ENCODE data around the gene ABLIM1. TPM values are rescaled to one million over a fixed set of nuclear protein-coding genes. Genes with fewer than 3 reads are reported as not detected.

ABLIM1 gene
- total RNA-seq, 3 donors from 2014 or later = 89.0 to 216 (median 131) TPM

GRCh38 chr10:114420811-114421485, 237.1 kb downstream of the ABLIM1 start:
- no peaks in the 10 kb centered on the region for H3K27me3 ChIP-seq
- H3K27ac ChIP-seq = no peak overlapping the region
- no peak for DNase-seq (ENCODE audit: low spot score in 2 of 2)
- no peaks in the 10 kb centered on the region for H3K9me3 ChIP-seq
- no peaks in the 10 kb centered on the region for H3K4me1 ChIP-seq
- intact Hi-C loops (cut with DNase I; ENCODE audit: low total_unique reads) = no loop called here
- H3K4me3 ChIP-seq = no peak overlapping the region
- TF ChIP-seq CTCF (IDR thresholded peaks at IDR 0.05) (no peak), POLR2A (IDR thresholded peaks at IDR 0.05) (no peak), POLR2AphosphoS5 (IDR thresholded peaks at IDR 0.05) (no peak)
- H3K36me3 ChIP-seq = no peaks in the 10 kb centered on the region

GRCh38 chr10:114418109-114418508, 240.0 kb downstream of the ABLIM1 start:
- intact Hi-C loops (cut with DNase I; ENCODE audit: low total_unique reads) = no loop called here
- H3K4me1 ChIP-seq = no peaks in the 10 kb centered on the region
- H3K36me3 ChIP-seq = no peaks in the 10 kb centered on the region
- no peak for DNase-seq (ENCODE audit: low spot score in 2 of 2)
- TF ChIP-seq POLR2AphosphoS5 (IDR thresholded peaks at IDR 0.05) (no peak), CTCF (IDR thresholded peaks at IDR 0.05) (no peak), POLR2A (IDR thresholded peaks at IDR 0.05) (no peak)
- H3K27me3 ChIP-seq = no peaks in the 10 kb centered on the region
- H3K4me3 ChIP-seq = no peak overlapping the region
- H3K27ac ChIP-seq = peak overlapping the region; percentile 40 to 54
- no peaks in the 10 kb centered on the region for H3K9me3 ChIP-seq

- H3K36me3 ChIP-seq = no peaks in the 10 kb centered on the region
- no peaks in the 10 kb centered on the region for H3K27me3 ChIP-seq
- intact Hi-C loops (cut with DNase I; ENCODE audit: low total_unique reads) = no loop called here
- H3K4me1 ChIP-seq = no peaks in the 10 kb centered on the region
- no peak overlapping the region for H3K4me3 ChIP-seq
- H3K27ac ChIP-seq = peak overlapping the region; percentile 49 to 73
- TF ChIP-seq POLR2AphosphoS5 (IDR thresholded peaks at IDR 0.05) = no peak
- no peak for TF ChIP-seq CTCF (IDR thresholded peaks at IDR 0.05)
- TF ChIP-seq POLR2A (IDR thresholded peaks at IDR 0.05) = no peak
- peak in 1 of 2 donors; percentile 82 for DNase-seq (ENCODE audit: low spot score in 2 of 2)
- no peaks in the 10 kb centered on the region for H3K9me3 ChIP-seq
Measured at GRCh38 chr10:114412907-114413797, 244.9 kb downstream of the ABLIM1 start.

GRCh38 chr10:114408968-114409444, 249.1 kb downstream of the ABLIM1 start:
- no peak overlapping the region for H3K27ac ChIP-seq
- H3K27me3 ChIP-seq = no peaks in the 10 kb centered on the region
- no peaks in the 10 kb centered on the region for H3K4me1 ChIP-seq
- intact Hi-C loops (cut with DNase I; ENCODE audit: low total_unique reads) = no loop called here
- H3K9me3 ChIP-seq = no peaks in the 10 kb centered on the region
- DNase-seq (ENCODE audit: low spot score in 2 of 2) = no peak
- H3K4me3 ChIP-seq = no peak overlapping the region
- TF ChIP-seq POLR2A (IDR thresholded peaks at IDR 0.05) = no peak
- no peak for TF ChIP-seq POLR2AphosphoS5 (IDR thresholded peaks at IDR 0.05)
- TF ChIP-seq CTCF (IDR thresholded peaks at IDR 0.05) = no peak
- no peaks in the 10 kb centered on the region for H3K36me3 ChIP-seq
